HG03460 (cell line): Measurements from ENCODE around the gene PCDHA10.
"Not testable (repeated sequence)": the region's sequence is repeated elsewhere in the genome, so short reads cannot be mapped to it uniquely, and the experiment has no call there.

Source experiments
- ATAC-seq: cut with Tn5 transposase; IDR thresholded peaks from one replicate; pipeline ENCODE4 v1.9.1; 2021; ENCODE audit not compliant: unreplicated experiment

Gene PCDHA10, protein sequence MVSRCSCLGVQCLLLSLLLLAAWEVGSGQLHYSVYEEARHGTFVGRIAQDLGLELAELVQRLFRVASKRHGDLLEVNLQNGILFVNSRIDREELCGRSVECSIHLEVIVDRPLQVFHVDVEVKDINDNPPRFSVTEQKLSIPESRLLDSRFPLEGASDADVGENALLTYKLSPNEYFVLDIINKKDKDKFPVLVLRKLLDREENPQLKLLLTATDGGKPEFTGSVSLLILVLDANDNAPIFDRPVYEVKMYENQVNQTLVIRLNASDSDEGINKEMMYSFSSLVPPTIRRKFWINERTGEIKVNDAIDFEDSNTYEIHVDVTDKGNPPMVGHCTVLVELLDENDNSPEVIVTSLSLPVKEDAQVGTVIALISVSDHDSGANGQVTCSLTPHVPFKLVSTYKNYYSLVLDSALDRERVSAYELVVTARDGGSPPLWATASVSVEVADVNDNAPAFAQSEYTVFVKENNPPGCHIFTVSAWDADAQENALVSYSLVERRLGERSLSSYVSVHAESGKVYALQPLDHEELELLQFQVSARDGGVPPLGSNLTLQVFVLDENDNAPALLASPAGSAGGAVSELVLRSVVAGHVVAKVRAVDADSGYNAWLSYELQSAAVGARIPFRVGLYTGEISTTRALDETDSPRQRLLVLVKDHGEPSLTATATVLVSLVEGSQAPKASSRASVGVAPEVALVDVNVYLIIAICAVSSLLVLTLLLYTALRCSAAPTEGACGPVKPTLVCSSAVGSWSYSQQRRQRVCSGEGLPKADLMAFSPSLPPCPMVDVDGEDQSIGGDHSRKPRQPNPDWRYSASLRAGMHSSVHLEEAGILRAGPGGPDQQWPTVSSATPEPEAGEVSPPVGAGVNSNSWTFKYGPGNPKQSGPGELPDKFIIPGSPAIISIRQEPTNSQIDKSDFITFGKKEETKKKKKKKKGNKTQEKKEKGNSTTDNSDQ

DNA sequence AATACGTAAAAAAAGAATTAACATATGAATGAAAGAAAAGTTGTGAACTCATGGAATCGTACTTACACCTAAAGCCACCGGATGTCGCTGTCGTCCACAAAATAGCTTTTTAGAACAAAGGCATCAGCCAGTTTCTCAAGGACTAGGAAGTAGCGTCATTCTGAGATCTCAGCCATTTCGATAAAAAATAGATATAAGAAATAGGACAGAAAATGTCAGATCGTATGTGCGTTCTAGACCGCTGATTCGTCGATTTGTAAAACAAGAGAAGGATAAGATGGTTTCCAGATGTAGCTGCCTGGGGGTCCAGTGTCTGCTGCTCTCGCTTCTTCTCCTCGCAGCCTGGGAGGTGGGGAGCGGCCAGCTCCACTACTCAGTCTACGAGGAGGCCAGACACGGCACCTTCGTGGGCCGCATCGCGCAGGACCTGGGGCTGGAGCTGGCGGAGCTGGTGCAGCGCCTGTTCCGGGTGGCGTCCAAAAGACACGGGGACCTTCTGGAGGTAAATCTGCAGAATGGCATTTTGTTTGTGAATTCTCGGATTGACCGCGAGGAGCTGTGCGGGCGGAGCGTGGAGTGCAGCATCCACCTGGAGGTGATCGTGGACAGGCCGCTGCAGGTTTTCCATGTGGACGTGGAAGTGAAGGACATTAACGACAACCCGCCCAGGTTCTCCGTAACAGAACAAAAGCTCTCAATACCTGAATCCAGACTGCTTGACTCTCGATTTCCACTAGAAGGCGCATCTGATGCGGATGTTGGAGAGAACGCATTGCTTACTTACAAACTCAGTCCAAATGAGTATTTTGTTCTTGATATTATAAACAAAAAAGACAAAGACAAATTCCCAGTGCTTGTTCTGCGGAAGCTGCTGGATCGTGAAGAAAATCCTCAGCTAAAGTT is at the start of gene PCDHA10:
TSS of gene PCDHA10 (plus strand) at position 126 of the 903 bp plus-strand sequence. CDS start at position 278, 152 bp downstream.
- no peak for ATAC-seq

DNA sequence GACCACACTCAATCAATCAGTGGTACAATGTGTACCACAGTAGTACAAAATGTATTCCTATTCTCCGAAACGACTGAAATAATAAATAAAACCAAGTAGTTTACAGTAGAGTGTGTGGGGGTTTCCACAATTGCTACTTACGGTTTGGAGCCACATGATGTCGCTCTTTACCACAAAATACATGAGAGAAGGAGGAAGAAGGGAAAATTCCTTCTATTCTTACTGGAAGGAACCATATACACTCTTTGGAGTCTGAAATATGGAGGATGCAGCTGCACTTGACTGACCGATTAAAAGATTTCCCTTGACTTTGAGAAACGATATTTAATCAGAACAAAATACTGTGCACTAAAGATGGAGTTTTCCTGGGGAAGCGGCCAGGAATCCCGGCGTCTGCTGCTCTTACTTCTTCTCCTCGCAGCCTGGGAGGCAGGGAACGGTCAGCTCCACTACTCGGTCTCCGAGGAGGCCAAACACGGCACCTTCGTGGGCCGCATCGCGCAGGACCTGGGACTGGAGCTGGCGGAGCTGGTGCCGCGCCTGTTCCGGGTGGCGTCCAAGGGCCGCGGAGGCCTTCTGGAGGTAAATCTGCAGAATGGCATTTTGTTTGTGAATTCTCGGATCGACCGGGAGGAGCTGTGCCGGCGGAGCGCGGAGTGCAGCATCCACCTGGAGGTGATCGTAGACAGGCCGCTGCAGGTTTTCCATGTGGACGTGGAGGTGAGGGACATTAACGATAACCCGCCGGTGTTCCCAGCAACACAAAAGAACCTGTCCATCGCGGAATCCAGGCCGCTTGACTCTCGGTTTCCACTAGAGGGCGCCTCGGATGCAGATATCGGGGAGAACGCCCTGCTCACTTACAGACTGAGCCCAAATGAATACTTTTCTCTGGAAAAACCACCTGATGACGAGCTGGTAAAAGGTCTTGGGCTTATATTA is 48.6 kb upstream of the PCDHA10 start, which contains the start of gene PCDHA4:
TSS of gene PCDHA4 (plus strand) at position 235 of the 942 bp plus-strand sequence.
- no peak for ATAC-seq

DNA sequence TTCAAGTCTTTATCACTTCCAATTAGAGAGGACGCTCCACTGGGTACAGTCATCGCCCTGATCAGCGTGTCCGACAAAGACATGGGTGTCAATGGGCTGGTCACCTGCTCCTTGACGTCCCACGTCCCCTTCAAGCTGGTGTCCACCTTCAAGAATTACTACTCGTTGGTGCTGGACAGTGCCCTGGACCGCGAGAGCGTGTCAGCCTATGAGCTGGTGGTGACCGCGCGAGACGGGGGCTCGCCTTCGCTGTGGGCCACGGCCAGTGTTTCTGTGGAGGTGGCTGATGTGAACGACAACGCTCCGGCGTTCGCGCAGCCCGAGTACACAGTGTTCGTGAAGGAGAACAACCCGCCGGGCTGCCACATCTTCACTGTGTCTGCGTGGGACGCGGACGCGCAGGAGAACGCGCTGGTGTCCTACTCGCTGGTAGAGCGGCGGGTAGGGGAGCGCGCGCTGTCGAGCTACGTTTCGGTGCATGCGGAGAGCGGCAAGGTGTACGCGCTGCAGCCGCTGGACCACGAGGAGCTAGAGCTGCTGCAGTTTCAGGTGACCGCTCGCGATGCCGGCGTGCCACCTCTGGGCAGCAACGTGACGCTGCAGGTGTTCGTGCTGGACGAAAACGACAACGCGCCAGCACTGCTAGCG is 47.3 kb upstream of the PCDHA10 start:
- not testable (repeated sequence) for ATAC-seq

DNA sequence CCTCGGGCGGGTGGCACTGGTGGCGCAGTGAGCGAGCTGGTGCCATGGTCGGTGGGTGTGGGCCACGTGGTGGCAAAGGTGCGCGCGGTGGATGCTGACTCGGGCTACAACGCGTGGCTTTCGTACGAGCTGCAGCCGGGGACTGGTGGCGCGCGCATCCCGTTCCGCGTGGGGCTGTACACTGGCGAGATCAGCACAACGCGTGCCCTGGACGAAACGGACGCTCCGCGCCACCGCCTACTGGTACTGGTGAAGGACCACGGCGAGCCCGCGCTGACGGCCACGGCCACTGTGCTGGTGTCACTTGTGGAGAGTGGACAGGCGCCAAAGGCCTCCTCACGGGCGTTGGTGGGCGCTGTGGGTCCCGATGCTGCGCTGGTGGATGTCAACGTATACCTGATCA is 46.8 kb upstream of the PCDHA10 start:
- ATAC-seq, result no peak

DNA sequence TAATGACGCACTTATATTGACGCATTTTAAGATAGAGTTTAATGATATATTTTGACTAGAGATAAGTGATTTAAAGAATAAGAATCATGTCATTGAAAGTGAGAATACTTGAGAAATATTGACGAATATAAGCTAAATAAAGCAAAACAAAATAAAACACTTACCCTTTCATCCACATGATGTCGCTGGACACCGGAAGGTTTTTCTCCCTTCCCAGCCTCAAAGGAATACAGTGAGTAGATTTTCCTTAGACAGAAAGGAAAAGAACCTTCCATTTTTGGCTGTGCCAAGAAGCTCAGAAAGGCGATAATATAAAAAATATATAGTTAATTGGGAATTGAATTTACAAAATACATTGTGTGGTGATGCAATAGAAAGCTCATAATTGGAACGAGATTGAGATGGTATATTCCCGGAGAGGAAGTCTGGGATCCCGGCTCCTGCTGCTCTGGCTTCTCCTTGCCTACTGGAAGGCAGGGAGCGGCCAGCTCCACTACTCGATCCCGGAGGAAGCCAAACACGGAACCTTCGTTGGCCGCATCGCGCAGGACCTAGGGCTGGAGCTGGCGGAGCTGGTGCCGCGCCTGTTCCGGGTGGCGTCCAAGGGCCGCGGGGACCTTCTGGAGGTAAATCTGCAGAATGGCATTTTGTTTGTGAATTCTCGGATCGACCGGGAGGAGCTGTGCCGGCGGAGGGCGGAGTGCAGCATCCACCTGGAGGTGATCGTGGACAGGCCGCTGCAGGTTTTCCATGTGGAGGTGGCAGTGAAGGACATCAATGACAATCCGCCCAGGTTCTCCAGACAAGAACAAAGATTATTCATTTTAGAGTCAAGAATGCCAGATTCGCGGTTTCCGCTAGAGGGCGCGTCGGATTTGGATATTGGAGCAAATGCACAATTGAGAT is 34.1 kb upstream of the PCDHA10 start, which contains the start of gene PCDHA5:
TSS of gene PCDHA5 (plus strand) at position 239 of the 906 bp plus-strand sequence.
- no peak for ATAC-seq

DNA sequence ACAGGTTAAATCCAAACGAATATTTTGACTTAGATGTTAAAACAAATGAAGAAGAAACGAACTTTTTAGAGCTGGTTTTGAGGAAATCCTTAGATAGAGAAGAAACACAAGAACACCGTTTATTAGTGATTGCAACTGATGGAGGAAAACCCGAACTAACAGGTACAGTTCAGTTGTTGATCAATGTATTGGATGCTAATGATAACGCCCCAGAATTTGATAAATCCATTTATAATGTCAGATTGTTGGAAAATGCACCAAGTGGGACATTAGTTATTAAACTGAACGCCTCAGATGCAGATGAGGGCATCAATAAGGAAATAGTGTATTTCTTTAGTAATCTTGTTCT is 33.4 kb upstream of the PCDHA10 start:
- ATAC-seq, result no peak

DNA sequence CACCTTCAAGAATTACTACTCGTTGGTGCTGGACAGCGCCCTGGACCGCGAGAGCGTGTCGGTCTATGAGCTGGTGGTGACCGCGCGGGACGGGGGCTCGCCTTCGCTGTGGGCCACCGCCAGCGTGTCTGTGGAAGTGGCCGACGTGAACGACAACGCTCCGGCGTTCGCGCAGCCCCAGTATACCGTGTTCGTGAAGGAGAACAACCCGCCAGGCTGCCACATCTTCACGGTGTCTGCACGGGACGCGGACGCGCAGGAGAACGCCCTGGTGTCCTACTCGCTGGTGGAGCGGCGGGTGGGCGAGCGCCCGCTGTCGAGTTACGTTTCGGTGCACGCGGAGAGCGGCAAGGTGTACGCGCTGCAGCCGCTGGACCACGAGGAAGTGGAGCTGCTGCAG is 32.7 kb upstream of the PCDHA10 start:
- ATAC-seq, result not testable (repeated sequence)

DNA sequence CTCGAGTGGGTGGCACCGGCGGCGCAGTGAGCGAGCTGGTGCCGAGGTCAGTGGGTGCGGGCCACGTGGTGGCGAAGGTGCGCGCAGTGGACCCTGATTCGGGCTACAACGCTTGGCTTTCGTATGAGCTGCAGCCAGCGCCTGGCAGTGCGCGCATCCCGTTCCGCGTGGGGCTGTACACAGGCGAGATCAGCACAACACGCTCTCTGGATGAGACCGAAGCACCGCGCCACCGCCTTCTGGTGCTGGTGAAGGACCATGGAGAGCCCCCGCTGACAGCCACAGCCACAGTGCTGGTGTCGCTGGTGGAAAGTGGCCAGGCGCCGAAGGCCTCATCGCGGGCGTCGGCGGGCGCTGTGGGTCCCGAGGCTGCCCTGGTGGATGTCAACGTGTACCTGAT is 32.2 kb upstream of the PCDHA10 start:
- ATAC-seq, result no peak

DNA sequence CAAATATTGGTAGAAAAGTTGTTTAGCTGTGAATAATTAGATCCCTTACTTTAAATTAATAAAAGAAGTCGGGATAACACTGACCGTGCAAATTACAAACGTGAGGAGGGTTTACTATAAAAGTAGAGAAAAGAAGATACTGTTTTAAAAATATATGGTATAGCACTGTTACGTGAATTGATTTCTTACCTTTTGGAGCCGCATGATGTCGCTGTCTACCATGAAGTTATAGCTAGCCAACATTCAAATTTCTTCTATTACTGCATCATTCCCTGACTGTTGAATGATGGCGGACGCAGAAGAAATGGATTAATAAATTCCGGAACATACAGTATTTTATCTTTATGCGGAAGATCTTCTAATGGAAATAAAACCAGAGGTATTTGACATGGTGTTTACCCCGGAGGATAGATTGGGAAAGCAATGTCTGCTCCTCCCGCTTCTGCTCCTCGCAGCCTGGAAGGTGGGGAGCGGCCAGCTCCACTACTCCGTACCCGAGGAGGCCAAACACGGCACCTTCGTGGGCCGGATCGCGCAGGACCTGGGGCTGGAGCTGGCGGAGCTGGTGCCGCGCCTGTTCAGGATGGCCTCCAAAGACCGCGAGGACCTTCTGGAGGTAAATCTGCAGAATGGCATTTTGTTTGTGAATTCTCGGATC is 27.9 kb upstream of the PCDHA10 start, which contains the start of gene PCDHA6:
TSS of gene PCDHA6 (plus strand) at position 257 of the 658 bp plus-strand sequence. CDS start at position 389, 132 bp downstream.
- no peak for ATAC-seq

DNA sequence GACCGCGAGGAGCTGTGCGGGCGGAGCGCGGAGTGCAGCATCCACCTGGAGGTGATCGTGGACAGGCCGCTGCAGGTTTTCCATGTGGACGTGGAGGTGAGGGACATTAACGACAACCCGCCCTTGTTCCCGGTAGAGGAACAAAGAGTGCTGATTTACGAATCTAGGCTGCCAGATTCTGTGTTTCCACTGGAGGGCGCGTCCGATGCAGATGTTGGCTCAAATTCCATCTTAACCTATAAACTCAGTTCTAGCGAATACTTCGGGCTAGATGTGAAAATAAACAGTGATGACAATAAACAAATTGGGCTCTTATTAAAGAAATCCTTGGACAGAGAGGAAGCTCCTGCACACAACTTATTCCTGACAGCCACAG is 27.3 kb upstream of the PCDHA10 start:
- no peak for ATAC-seq

DNA sequence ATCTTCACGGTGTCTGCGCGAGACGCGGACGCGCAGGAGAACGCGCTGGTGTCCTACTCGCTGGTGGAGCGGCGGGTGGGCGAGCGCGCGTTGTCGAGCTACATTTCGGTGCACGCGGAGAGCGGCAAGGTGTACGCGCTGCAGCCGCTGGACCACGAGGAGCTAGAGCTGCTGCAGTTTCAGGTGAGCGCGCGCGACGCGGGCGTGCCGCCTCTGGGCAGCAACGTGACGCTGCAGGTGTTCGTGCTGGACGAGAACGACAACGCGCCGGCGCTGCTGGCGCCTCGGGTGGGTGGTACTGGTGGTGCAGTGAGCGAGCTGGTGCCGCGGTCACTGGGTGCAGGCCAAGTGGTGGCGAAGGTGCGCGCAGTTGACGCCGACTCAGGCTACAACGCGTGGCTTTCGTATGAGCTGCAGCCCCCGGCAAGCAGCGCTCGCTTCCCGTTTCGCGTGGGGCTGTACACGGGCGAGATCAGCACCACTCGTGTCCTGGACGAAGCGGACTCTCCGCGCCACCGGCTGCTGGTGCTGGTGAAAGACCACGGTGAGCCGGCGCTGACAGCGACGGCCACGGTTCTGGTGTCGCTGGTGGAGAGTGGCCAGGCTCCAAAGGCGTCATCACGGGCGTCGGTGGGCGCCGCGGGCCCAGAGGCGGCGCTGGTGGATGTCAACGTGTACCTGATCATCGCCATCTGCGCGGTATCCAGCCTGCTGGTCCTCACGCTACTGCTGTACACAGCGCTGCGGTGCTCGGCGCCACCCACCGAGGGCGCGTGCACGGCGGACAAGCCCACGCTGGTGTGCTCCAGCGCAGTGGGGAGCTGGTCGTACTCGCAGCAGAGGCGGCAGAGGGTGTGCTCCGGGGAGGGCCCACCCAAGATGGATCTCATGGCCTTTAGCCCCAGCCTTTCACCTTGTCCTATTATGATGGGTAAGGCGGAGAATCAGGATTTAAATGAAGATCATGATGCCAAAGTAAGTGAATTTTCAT is 25.9 kb upstream of the PCDHA10 start:
- not testable (repeated sequence) for ATAC-seq

DNA sequence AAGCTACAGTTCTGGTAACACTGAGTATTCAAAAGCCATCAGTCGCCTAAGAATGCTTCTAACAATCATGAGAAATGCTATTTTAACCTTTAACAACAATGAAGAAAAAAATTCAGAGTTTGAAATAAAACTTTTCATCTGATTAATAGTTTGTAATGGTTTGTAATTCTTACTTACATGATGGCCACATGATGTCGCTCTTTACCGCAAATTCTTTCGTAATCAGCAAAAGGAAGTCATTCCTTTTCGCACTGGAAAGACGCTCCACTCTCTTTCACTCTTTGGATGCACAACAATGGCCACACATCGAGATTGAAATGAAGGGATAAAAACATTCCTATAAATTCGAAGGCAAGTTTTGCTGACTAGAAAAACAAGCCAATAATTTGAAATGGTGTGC is 21.7 kb upstream of the PCDHA10 start, which contains the start of gene PCDHA7:
TSS of gene PCDHA7 (plus strand) at position 277 of the 400 bp plus-strand sequence. CDS start at position 392, 115 bp downstream.
- ATAC-seq, result no peak

DNA sequence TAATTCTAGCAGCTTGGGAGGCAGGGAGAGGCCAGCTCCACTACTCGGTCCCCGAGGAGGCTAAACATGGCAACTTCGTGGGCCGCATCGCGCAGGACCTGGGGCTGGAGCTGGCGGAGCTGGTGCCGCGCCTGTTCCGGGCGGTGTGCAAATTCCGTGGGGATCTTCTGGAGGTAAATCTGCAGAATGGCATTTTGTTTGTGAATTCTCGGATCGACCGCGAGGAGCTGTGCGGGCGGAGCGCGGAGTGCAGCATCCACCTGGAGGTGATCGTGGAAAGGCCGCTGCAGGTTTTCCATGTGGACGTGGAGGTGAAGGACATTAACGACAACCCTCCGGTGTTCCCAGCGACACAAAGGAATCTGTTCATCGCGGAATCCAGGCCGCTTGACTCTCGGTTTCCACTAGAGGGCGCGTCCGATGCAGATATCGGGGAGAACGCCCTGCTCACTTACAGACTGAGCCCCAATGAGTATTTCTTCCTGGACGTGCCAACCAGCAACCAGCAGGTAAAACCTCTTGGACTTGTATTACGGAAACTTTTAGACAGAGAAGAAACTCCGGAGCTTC is 21.2 kb upstream of the PCDHA10 start:
- not testable (repeated sequence) for ATAC-seq

DNA sequence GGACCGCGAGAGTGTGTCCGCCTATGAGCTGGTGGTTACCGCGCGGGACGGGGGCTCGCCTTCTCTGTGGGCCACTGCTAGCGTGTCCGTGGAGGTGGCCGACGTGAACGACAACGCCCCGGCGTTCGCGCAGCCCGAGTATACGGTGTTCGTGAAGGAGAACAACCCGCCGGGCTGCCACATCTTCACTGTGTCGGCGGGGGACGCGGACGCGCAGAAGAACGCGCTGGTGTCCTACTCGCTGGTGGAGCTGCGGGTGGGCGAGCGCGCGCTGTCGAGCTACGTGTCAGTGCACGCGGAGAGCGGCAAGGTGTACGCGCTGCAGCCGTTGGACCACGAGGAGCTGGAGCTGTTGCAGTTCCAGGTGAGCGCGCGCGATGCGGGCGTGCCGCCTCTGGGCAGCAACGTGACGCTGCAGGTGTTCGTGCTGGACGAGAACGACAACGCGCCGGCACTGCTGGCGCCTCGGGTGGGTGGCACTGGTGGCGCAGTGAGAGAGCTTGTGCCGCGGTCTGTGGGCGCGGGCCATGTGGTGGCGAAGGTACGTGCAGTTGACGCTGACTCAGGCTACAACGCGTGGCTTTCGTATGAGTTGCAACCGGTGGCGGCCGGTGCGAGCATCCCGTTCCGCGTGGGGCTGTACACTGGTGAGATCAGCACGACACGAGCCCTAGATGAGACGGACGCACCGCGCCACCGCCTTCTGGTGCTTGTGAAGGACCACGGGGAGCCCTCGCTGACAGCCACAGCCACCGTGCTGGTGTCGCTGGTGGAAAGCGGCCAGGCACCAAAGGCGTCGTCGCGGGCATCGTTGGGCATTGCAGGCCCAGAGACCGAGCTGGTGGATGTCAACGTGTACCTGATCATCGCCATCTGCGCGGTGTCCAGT is 19.8 kb upstream of the PCDHA10 start:
- ATAC-seq, result no peak
